Duodenal mucosa (tissue), 2 donors: ENCODE measurements around the gene IL23R.
"Not testable (repeated sequence)": the region's sequence is repeated elsewhere in the genome, so short reads cannot be mapped to it uniquely, and the experiment has no call there.

Experiments used
- H3K27ac ChIP-seq: one replicate; pipeline ENCODE4 v1.7.0; 2013; ENCODE audit warnings: low read depth, low read length
- H3K27me3 ChIP-seq, 2 donors: one replicate each; pipeline ENCODE4 v1.7.0; 2013; ENCODE audit warnings: low read length in 2 of 2, control low read depth in 1 of 2; ENCODE audit not compliant: insufficient read depth in 2 of 2, control insufficient read depth in 1 of 2
- H3K36me3 ChIP-seq, 2 donors: one replicate each; pipeline ENCODE4 v1.7.0; 2013; ENCODE audit warnings: low read length in 2 of 2, control low read depth in 1 of 2; ENCODE audit not compliant: insufficient read depth in 2 of 2, control insufficient read depth in 1 of 2
- H3K4me1 ChIP-seq, 2 donors: one replicate each; pipeline ENCODE4 v1.7.0; 2013; ENCODE audit warnings: low read length in 2 of 2, control low read depth in 1 of 2; ENCODE audit not compliant: insufficient read depth in 2 of 2, control insufficient read depth in 1 of 2
- H3K4me3 ChIP-seq, 2 donors: one replicate each; pipeline ENCODE4 v1.7.0; 2013; ENCODE audit warnings: low read length in 2 of 2, low read depth in 1 of 2
- H3K9ac ChIP-seq, 2 donors: one replicate each; pipeline ENCODE4 v1.7.0; 2013; ENCODE audit warnings: low read length in 2 of 2, low read depth in 1 of 2
- H3K9me3 ChIP-seq, 2 donors: one replicate each; pipeline ENCODE4 v1.7.0; 2013; ENCODE audit warnings: low read length in 2 of 2, control low read depth in 1 of 2; ENCODE audit not compliant: control insufficient read depth in 1 of 2

The IL23R gene

DNA sequence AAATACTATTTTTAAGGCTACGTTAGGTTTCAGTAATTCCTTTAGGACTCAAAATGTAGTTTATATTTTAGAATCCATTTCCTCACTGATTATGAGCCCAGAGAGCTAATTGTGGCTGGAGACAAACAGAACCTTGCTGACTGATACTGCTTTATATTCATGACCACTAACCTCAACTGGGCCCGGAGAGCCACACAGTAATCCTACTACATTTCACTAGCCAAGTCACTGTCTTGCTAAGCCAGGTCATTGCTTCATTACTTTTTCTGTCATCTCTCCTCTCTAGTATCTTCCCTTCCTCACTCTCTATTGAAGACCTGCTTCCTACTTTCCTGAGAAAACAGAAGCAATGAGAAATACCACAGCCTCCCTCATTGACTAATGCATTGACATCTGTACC, 24.7 kb downstream of the IL23R start:
- no peak overlapping the region for H3K4me3 ChIP-seq
- H3K4me1 ChIP-seq, result no peaks in the 10 kb centered on the region
- H3K9me3 ChIP-seq, result no peaks in the 10 kb centered on the region
- H3K9ac ChIP-seq, result no peak overlapping the region
- no peak overlapping the region for H3K27ac ChIP-seq
- no peaks in the 10 kb centered on the region for H3K36me3 ChIP-seq
- H3K27me3 ChIP-seq, result no peaks in the 10 kb centered on the region

DNA sequence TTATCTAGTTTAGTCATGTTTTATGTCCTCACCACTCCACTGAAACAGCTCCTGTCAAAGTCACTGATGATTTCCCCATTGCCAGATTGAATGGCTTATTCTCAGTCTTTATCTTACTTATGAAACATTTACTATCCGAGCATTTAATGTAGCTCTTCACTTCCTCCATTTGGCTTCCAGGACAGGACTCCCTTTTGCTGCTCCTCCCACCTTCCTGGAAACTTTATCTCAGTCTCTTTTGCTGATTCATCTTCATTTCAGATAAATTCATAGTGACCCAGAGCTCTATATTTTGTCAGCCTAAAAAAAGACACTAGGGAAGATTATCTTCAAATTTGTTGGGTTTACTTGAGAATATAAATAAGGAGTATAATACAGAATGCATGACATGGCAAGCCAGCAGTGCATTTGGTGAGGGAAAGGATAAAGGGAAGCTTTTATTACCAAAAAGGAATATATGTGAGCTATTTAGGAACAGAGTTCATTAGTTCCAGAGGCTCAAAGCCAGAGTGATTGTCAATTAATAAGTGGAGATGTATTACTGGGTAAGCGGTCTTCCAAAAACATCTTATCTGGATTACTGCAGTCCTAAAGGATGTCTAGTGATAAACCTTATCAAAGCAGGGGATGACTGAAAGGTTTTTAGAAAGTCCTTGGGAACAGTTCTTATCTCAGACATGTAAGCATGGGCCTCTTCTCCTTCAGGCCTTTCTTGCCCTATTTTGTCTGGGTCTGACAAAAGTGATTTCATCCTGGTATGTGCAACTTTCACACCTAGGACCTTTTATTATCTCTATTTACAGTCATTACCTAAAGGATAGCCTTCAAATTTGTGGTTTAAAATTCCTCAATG, 25.6 kb downstream of the IL23R start:
- H3K4me3 ChIP-seq, result no peak overlapping the region
- no peaks in the 10 kb centered on the region for H3K36me3 ChIP-seq
- no peaks in the 10 kb centered on the region for H3K4me1 ChIP-seq
- no peak overlapping the region for H3K27ac ChIP-seq
- no peaks in the 10 kb centered on the region for H3K27me3 ChIP-seq
- H3K9me3 ChIP-seq, result no peaks in the 10 kb centered on the region
- no peak overlapping the region for H3K9ac ChIP-seq

DNA sequence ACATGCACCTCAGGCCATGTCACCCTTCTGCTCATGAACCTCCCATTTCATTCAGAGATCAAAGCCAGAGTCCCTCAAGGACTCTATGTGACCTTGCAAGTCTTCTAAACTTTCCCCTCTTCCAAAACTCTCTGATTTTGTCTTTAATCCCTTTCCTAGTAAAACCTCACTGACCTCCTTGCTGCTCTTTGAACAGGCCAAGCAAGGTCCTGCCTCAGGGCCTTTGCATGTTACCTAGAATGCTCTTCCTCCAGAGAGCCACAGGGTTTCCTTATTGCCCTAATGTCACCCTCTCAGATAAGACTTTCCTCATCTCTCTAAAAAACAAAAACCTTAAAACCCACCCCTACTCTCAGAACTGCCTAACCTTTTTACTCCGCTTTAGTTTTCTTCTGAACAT, 26.6 kb downstream of the IL23R start:
- Histone ChIP-seq H3K9me3 (no peaks in the 10 kb centered on the region), H3K4me3 (no peak overlapping the region), H3K4me1 (no peaks in the 10 kb centered on the region), H3K36me3 (no peaks in the 10 kb centered on the region), H3K27ac (no peak overlapping the region), H3K27me3 (no peaks in the 10 kb centered on the region), H3K9ac (no peak overlapping the region)

DNA sequence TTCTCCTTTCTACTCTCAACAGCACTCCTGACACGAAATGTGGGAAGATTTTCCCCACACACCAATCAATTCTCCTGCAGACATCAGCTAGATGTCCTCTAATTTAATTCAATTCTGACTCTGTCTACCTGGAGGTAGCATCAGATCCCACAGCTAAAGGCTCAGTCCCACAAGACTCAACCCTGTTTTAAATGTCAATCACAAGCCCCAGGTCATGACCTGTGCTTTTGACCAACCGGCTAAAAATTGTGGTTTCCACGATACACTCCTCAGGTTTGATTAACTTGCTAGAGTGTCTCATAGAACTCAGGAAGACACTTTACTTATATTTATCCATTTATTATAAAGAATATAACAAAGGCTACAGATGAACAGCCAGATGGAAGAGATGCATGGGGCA, 27.4 kb downstream of the IL23R start:
- Histone ChIP-seq H3K36me3 (no peaks in the 10 kb centered on the region), H3K27me3 (no peaks in the 10 kb centered on the region), H3K9me3 (no peaks in the 10 kb centered on the region), H3K9ac (no peak overlapping the region), H3K4me1 (no peaks in the 10 kb centered on the region), H3K27ac (no peak overlapping the region), H3K4me3 (no peak overlapping the region)

- Histone ChIP-seq H3K36me3 (no peaks in the 10 kb centered on the region), H3K4me3 (no peak overlapping the region)
Measured at GRCh38 chr1:67194209-67194863, 28.1 kb downstream of the IL23R start.

DNA sequence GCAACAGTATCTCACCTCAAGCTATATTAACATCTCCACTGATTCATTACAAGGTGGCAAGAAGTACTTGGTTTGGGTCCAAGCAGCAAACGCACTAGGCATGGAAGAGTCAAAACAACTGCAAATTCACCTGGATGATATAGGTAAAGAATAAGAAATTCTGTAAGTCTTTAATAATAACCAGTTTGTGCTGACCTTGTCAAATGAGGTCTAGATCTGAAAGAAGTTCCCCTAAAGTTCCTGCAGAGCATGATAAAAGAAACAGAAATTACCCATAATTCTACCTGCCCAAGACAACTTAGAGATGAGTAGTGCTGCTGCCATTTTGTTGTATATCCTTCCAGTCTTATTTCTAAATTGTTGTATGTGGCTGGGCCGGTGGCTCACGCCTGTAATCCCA, 34.5 kb downstream of the IL23R start:
- no peaks in the 10 kb centered on the region for H3K27me3 ChIP-seq
- no peak overlapping the region for H3K4me3 ChIP-seq
- H3K9ac ChIP-seq, result no peak overlapping the region
- no peaks in the 10 kb centered on the region for H3K9me3 ChIP-seq
- no peaks in the 10 kb centered on the region for H3K36me3 ChIP-seq
- no peaks in the 10 kb centered on the region for H3K4me1 ChIP-seq
- no peak overlapping the region for H3K27ac ChIP-seq

More at GRCh38 chr1:67194209-67194863, 28.1 kb downstream of the IL23R start:
- no peaks in the 10 kb centered on the region for H3K9me3 ChIP-seq
- no peaks in the 10 kb centered on the region for H3K27me3 ChIP-seq
- no peak overlapping the region for H3K27ac ChIP-seq
- no peak overlapping the region for H3K9ac ChIP-seq
- H3K4me1 ChIP-seq, result no peaks in the 10 kb centered on the region

DNA sequence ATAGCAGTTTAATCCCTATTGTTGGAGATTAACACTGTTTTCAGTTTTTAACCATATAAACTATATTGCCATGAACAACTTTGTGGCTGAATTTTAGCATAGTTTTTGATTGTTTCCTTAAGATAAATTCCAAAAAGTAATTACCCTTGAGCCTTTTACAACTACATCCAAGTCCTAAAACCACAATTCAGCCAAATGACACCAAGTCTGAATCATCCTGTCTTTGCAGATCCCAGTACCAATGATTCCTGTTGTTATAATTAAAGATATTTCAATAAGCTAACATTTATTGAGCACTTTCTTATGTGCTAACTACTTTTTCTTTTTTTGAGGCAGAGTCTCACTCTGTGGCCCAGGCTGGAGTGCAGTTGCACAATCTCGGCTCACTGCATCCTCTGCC, 35.6 kb downstream of the IL23R start:
- Histone ChIP-seq H3K36me3 (no peaks in the 10 kb centered on the region), H3K9ac (no peak overlapping the region), H3K4me1 (no peaks in the 10 kb centered on the region), H3K9me3 (no peaks in the 10 kb centered on the region), H3K27ac (no peak overlapping the region), H3K27me3 (no peaks in the 10 kb centered on the region), H3K4me3 (no peak overlapping the region)

GRCh38 chr1:67204298-67204980, 38.2 kb downstream of the IL23R start:
- Histone ChIP-seq H3K27ac (no peak overlapping the region), H3K36me3 (no peaks in the 10 kb centered on the region), H3K9ac (no peak overlapping the region), H3K4me3 (no peak overlapping the region), H3K27me3 (no peaks in the 10 kb centered on the region), H3K4me1 (no peaks in the 10 kb centered on the region), H3K9me3 (no peaks in the 10 kb centered on the region)

- H3K4me3 ChIP-seq, H3K36me3 ChIP-seq, H3K9ac ChIP-seq, H3K9me3 ChIP-seq, H3K4me1 ChIP-seq, H3K27me3 ChIP-seq, H3K27ac ChIP-seq: not testable (repeated sequence)
Measured at GRCh38 chr1:67207398-67207797, 41.1 kb downstream of the IL23R start.

- H3K27ac ChIP-seq, result no peak overlapping the region
- no peaks in the 10 kb centered on the region for H3K36me3 ChIP-seq
- no peaks in the 10 kb centered on the region for H3K27me3 ChIP-seq
- H3K4me1 ChIP-seq, result no peaks in the 10 kb centered on the region
- no peaks in the 10 kb centered on the region for H3K9me3 ChIP-seq
- no peak overlapping the region for H3K4me3 ChIP-seq
- H3K9ac ChIP-seq, result no peak overlapping the region
Measured at GRCh38 chr1:67208217-67208616, 42.0 kb downstream of the IL23R start.
